BE2C (cell line): Measurements from ENCODE around the gene ADAMTS2.

Experiments used
- DNase-seq: peaks from one replicate; pipeline ENCODE4 v3.0.0-alpha.2; 2020
- H3K27me3 ChIP-seq: fragments of 250-450 bp; sonication (Bioruptor Pico); 2 replicates; pipeline ENCODE4 v1.5.1; 2020; ENCODE audit warnings: mild to moderate bottlenecking
- H3K36me3 ChIP-seq: fragments of 250-450 bp; sonication (Bioruptor Pico); 2 replicates; pipeline ENCODE4 v1.5.1; 2020; ENCODE audit warnings: mild to moderate bottlenecking
- H3K4me1 ChIP-seq: fragments of 250-450 bp; sonication (Bioruptor Pico); 2 replicates; pipeline ENCODE4 v1.5.1; 2020
- H3K4me3 ChIP-seq: 2 replicates; pipeline ENCODE4 v1.5.1; 2011; ENCODE audit warnings: low read depth, low read length
- H3K9me3 ChIP-seq: fragments of 250-450 bp; sonication (Bioruptor Pico); 2 replicates; pipeline ENCODE4 v1.5.1; 2020
- TF ChIP-seq, protein P1 (sequence below): IDR thresholded peaks from 2 replicates; pipeline ENCODE4 v1.5.1; 2012; ENCODE audit warnings: mild to moderate bottlenecking, low read depth, low read length

The ADAMTS2 gene

DNA sequence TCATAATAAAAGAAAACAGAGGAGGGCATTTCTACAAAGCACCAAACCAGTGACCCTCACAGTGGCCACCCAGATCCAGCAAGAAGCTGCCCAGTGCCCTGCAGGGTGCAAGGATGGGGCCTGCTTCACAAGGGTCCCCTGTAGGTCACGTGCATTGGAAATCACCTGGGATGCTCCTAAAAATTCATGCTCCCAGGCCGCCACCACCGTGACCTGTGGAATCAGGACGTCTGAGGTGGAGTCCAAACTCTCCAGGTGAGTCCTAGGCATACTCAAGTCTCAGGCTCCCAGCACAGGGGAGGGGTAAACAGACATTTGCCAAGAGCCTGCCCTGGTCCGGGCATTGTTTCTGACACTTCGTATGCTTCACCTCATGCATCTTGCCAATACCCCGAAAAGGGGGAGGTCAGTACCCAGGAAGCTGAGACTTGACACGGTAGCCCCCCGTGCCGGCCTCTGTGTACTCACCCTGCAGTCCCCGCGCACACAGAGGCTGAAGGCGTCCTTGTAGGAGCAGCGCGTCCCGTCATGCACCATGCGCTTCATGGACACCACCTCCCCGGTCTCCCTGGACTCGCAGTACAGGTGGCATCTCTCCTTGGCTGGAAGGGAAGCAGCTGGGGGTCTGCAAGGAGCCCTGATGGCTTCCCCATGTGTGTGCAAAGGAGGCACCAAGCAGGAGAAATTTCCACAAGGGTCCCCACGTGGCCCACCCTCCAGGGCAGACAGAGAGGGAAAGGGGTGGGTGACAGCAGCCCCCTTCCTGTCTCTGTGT lies 209.6 kb downstream of the ADAMTS2 start:
- DNase-seq = no peak
- no peaks in the 10 kb centered on the region; the same call in 1 of the 2 replicates for H3K9me3 ChIP-seq

DNA sequence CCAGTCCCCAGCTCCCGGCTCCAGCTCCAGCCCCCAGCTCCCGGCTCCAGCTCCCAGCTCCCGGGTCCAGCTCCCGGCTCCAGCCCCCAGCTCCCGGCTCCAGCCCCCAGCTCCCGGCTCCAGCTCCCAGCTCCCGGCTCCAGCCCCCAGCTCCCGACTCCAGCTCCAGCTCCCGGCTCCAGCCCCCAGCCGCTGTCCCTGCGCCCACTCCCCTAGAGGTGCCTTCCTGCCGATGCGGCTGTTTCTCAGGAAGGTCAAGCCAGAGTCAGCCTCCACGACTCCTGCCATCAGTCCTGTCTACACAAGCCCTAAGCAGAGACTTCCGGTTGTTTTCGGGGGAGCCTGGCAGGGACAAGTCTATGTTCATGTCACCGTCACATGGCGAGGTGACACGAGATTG lies 210.3 kb downstream of the ADAMTS2 start:
- Histone ChIP-seq H3K4me3 (no peak overlapping the region), H3K4me1 (no peaks in the 10 kb centered on the region), H3K27me3 (no peaks in the 10 kb centered on the region), H3K9me3 (no peaks in the 10 kb centered on the region; the same call in 1 of the 2 replicates), H3K36me3 (no peaks in the 10 kb centered on the region)
- TF ChIP-seq, protein P1, sequence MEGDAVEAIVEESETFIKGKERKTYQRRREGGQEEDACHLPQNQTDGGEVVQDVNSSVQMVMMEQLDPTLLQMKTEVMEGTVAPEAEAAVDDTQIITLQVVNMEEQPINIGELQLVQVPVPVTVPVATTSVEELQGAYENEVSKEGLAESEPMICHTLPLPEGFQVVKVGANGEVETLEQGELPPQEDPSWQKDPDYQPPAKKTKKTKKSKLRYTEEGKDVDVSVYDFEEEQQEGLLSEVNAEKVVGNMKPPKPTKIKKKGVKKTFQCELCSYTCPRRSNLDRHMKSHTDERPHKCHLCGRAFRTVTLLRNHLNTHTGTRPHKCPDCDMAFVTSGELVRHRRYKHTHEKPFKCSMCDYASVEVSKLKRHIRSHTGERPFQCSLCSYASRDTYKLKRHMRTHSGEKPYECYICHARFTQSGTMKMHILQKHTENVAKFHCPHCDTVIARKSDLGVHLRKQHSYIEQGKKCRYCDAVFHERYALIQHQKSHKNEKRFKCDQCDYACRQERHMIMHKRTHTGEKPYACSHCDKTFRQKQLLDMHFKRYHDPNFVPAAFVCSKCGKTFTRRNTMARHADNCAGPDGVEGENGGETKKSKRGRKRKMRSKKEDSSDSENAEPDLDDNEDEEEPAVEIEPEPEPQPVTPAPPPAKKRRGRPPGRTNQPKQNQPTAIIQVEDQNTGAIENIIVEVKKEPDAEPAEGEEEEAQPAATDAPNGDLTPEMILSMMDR = no peak
- no peak for DNase-seq

More for the DNA sequence above, 209.6 kb downstream of the ADAMTS2 start:
- no peaks in the 10 kb centered on the region for H3K4me1 ChIP-seq
- no peaks in the 10 kb centered on the region for H3K27me3 ChIP-seq
- no peaks in the 10 kb centered on the region for H3K36me3 ChIP-seq
- TF ChIP-seq, protein P1 = no peak
- no peak overlapping the region for H3K4me3 ChIP-seq

DNA sequence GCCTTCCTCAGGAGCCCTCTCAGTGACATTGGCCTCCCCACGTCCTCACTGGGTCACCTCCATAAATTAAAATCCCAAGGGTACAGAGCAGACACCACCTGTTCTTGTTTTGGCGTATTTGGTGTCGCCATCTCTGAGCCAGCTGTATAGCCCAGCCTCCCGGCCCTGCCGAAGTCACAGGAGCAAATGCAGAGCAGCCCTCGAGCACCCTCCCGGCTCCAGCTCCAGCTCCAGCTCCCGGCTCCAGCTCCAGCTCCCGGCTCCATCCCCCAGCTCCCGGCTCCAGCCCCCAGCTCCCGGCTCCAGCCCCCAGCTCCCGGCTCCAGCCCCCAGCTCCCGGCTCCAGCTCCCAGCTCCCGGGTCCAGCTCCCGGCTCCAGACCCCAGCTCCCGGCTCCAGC lies 210.8 kb downstream of the ADAMTS2 start:
- Histone ChIP-seq H3K4me3 (no peak overlapping the region), H3K4me1 (no peaks in the 10 kb centered on the region), H3K36me3 (no peaks in the 10 kb centered on the region), H3K27me3 (no peaks in the 10 kb centered on the region), H3K9me3 (no peaks in the 10 kb centered on the region; the same call in 1 of the 2 replicates)
- TF ChIP-seq, protein P1 = no peak
- DNase-seq = no peak

DNA sequence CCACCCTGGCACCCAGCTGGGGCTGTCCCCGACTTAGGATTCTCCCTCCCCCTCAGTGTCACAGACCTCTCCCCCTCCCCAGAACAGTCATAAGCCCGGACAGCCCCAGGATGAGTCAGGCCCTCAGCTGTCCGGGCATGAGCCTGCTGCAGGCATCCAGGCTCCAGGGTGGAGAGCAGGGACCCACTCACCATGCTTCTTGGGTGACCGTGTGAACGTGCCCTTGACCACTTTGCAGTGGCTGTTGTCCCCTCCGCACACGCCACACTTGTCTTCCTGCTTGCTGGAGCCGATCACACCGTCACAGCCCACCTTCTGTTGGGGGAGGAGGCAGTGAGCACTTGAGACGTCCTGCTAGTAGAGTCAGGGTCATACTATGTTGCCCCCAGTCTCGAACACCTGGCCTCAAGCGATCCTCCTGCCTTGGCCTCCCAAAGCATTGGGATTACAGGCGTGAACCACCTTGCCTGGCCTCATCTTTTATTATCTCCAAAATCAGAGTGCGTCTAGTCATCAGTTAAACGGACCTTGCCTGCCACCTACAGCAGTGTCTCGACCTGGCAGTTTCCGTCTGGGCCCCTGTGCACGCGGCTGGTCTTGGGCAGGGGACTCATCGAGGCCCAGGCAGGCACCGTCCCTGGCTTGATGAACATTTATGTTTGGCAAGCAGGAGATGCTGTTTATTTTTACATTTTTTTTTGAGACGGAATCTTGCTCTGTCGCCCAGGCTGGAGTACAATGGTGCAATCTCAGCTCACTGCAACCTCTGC lies 212.5 kb downstream of the ADAMTS2 start:
- Histone ChIP-seq H3K36me3 (no peaks in the 10 kb centered on the region), H3K27me3 (no peaks in the 10 kb centered on the region), H3K4me3 (no peak overlapping the region), H3K4me1 (no peaks in the 10 kb centered on the region), H3K9me3 (no peaks in the 10 kb centered on the region)
- TF ChIP-seq, protein P1 = no peak
- no peak for DNase-seq

DNA sequence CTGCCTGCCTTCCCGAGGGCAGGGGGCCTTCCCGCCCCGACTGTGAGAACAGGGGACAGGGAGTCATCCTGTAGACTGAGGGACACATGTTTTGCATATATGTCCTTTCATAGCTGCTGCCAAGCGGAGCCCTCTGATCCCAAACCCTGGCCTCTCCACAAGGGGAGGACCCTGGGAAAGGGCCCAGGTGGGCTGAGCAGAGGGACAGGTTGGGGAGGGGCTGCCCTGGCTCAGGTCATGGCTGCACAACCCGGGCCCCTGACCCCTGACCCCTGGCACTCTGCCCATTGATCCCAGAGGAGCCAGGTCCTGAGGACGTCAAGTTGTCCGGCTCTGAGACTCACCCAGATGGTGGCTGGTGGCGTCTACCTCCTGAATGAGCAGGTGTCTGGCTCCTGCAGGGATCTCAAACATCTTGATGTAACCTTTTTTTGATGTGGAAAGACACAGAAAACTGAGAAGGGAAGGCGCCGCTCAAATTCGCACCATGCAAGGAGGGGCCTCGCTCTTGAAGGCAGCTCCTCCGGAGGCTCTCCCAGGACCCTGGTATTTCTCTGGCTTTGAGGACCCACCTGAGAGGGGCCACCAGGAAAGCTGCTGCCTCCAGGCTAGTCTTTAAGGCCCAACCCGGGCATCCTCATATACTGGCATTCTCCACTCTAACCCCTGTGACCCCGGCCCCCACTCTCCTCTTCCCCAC lies 213.2 kb downstream of the ADAMTS2 start:
- no peaks in the 10 kb centered on the region for H3K27me3 ChIP-seq

More for the DNA sequence above, 213.2 kb downstream of the ADAMTS2 start:
- TF ChIP-seq, protein P1 = no peak
- Histone ChIP-seq H3K4me1 (no peaks in the 10 kb centered on the region), H3K4me3 (no peak overlapping the region), H3K36me3 (no peaks in the 10 kb centered on the region), H3K9me3 (no peaks in the 10 kb centered on the region)
- DNase-seq = no peak
